GM10266 (cell line): ENCODE data around the gene MAPK7.
A peak's percentile ranks its signal among the peaks of the same experiment; 100 is the strongest.

Experiments used
- DNase-seq: peaks from one replicate; pipeline ENCODE4 v3.0.0; 2012; ENCODE audit errors: extremely low spot score
- CTCF ChIP-seq: IDR thresholded peaks from 2 replicates; pipeline ENCODE4 v1.5.1; 2012; ENCODE audit warnings: mild to moderate bottlenecking, low read depth; ENCODE audit not compliant: control insufficient read depth, insufficient read depth; ENCODE audit errors: missing control alignments

MAPK7 gene

DNA sequence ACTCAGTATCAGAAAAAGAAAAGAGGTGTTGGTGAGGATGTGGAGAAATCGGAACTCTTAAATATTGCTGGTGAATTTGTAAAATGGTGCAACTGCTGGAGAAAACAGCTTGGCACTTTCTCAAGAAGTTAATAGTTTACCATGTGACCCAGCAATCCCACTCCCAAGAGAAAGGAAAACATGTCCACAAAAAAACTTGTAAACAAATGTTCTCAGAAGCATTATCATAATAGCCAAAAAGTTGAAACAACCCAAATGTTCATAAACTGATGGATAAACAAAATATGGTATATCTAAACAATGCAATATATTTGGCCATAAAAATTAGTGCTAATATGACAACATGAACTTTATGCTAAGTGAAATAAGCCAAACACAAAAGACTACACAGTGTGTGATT lies 2.6 kb upstream of the MAPK7 start:
- no peak for DNase-seq
- no peak for TF ChIP-seq CTCF

DNA sequence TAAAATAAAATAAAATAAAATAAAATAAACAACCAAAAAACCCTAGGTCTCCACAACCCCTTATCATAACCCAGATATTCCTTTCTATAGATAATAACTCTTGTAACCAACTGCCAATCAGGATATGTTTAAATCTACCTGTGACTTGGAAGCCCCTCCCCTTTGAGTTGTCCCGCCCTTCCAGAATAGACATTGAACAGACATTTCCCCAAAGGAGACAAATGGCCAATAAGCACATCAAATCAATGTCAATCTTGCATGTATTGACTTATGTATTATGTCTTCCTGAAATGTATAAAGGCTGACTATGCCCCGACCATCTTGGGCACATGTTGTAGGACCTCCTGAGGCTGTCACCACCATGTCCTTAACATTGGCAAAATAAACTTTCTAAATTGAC lies 1.5 kb upstream of the MAPK7 start:
- no peak for TF ChIP-seq CTCF
- DNase-seq: no peak

DNA sequence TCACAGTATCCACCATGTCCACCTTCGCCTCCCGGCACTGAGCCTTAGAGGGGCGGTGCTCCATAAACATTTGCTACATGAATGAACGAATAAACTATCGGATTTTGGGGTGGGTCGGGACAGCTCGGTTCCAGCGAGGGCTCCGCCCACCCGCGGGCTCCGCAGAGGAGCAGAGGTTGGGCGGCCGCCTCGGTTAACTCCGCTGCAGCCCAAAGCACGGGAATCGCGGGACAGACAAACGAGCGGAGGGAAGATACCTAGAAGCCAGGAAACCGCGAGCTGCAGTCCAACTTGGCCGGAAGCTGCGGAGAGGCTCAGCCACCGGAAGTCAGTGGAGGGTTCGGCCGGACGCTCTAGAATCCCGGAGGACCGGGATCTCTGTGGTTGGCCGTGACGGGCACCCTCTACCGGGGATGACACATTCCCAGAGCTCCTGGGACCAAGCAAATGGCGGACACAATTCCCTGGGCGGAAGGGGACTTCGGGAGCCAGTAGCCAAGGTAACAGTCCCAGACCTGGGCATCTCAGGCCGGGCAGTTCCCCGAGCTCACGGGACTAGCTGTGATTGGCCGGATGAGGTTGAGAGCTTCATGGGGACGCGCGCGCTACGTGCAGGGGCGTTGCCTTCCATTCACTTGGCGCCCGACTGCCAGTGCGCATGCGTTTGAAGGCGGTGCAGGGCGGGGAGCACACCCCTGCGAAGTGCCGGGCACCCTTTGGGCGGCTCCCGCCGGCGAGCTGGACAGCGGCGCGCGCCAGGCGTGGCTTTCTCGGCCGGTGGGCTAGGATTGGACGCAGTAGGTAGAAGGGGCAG lies 489 bp upstream of the MAPK7 start:
- TF ChIP-seq CTCF: no peak
- peak; percentile 100 for DNase-seq

DNA sequence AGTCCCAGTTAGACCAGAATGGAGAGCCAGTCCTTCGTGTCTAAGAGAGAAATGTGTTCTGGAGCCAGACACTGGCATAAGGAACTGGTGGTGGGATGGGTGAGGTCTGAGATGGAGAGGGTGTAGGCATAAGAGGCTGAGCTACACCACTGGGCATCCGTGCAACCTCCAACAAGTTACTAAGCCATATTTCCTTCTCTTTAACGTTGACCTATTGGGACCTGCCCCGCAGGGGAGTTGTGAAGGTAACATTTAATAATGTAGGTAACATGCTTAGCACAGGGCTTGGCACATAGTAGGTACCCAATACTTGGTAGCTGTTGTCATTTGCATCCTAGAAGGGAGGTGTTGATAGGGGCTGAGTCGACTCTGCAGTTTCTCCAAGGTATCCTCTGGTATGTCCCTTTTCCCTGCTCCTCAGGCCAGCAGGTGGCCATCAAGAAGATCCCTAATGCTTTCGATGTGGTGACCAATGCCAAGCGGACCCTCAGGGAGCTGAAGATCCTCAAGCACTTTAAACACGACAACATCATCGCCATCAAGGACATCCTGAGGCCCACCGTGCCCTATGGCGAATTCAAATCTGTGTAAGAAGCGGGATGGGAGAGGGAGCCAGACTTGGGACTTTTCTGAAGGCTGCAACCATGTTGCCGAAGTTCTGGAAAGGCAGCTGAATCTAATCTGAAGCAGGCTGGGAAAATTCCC lies 1.2 kb downstream of the MAPK7 start:
- DNase-seq: no peak
- no peak for TF ChIP-seq CTCF

DNA sequence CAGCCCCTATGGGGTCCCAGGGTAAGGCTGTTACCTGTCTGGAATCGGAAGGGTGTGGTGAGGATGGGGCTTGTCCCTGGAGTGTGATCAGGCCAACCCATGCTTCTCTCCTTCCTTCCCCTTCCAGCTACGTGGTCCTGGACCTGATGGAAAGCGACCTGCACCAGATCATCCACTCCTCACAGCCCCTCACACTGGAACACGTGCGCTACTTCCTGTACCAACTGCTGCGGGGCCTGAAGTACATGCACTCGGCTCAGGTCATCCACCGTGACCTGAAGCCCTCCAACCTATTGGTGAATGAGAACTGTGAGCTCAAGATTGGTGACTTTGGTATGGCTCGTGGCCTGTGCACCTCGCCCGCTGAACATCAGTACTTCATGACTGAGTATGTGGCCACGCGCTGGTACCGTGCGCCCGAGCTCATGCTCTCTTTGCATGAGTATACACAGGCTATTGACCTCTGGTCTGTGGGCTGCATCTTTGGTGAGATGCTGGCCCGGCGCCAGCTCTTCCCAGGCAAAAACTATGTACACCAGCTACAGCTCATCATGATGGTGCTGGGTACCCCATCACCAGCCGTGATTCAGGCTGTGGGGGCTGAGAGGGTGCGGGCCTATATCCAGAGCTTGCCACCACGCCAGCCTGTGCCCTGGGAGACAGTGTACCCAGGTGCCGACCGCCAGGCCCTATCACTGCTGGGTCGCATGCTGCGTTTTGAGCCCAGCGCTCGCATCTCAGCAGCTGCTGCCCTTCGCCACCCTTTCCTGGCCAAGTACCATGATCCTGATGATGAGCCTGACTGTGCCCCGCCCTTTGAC lies 2.4 kb downstream of the MAPK7 start:
- TF ChIP-seq CTCF: no peak
- no peak for DNase-seq

- DNase-seq: no peak
- no peak for TF ChIP-seq CTCF
Measured at GRCh38 chr17:19381361-19381740, 3.1 kb downstream of the MAPK7 start.
